Activated naive CD8-positive, alpha-beta T cell treated with anti-CD3 and anti-CD28 coated beads for 36 hours (primary cell): Measurements from ENCODE around the gene TMEM183A. TPM values are rescaled to one million over a fixed set of nuclear protein-coding genes. Genes with fewer than 3 reads are reported as not detected.

Experiments used
- DNase-seq: peaks from one replicate; pipeline ENCODE4 v3.0.0; 2021
- H3K27ac Mint-ChIP-seq: one replicate; pipeline ENCODE4 v1.8.0; 2022; ENCODE audit warnings: mild to moderate bottlenecking, moderate library complexity, mixed read lengths
- H3K27me3 Mint-ChIP-seq: one replicate; pipeline ENCODE4 v1.8.0; 2022; ENCODE audit warnings: mild to moderate bottlenecking, mixed read lengths
- H3K36me3 Mint-ChIP-seq: one replicate; pipeline ENCODE4 v1.8.0; 2021; ENCODE audit warnings: mild to moderate bottlenecking, mixed read lengths
- H3K4me1 Mint-ChIP-seq: one replicate; pipeline ENCODE4 v1.8.0; 2021; ENCODE audit warnings: mixed read lengths
- H3K4me3 Mint-ChIP-seq: one replicate; pipeline ENCODE4 v1.8.0; 2022; ENCODE audit warnings: mild to moderate bottlenecking, moderate library complexity, mixed read lengths
- H3K9me3 Mint-ChIP-seq: one replicate; pipeline ENCODE4 v1.8.0; 2022; ENCODE audit warnings: mixed read lengths
- total RNA-seq, 2 experiments: library from RNA; stranded (reverse); gene quantifications; one replicate each; pipeline ENCODE4 v1.2.3, GENCODE V29; 2021

Gene TMEM183A, protein sequence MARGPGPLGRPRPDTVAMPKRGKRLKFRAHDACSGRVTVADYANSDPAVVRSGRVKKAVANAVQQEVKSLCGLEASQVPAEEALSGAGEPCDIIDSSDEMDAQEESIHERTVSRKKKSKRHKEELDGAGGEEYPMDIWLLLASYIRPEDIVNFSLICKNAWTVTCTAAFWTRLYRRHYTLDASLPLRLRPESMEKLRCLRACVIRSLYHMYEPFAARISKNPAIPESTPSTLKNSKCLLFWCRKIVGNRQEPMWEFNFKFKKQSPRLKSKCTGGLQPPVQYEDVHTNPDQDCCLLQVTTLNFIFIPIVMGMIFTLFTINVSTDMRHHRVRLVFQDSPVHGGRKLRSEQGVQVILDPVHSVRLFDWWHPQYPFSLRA
- total RNA-seq: 10 to 100 TPM; 81.4 to 81.9 TPM

GRCh38 chr1:203006948-203007871 lies at the start of gene TMEM183A:
TMEM183A (plus strand) TSS chr1:203007374; CDS start chr1:203007466, 92 bp downstream.
- peak within 1 kb of the TSS; percentile 99 for H3K27ac Mint-ChIP-seq
- peaks cover 25% of the 10 kb centered on the region for H3K4me1 Mint-ChIP-seq
- peaks cover 2% of the 10 kb centered on the region for H3K9me3 Mint-ChIP-seq
- peaks cover 23% of the 10 kb centered on the region for H3K36me3 Mint-ChIP-seq
- peak within 1 kb of the TSS; percentile 83 for H3K4me3 Mint-ChIP-seq
- DNase-seq: peak; percentile 95
- H3K27me3 Mint-ChIP-seq: no peaks in the 10 kb centered on the region

GRCh38 chr1:202957733-202958543 lies 49.2 kb upstream of the TMEM183A start, which contains the start of gene ADIPOR1:
ADIPOR1 (minus strand) TSS chr1:202958312; CDS start chr1:202951070, 7,242 bp downstream.
- peak within 1 kb of the TSS; percentile 85 for H3K4me3 Mint-ChIP-seq
- H3K9me3 Mint-ChIP-seq: no peaks in the 10 kb centered on the region
- H3K4me1 Mint-ChIP-seq: peaks cover 34% of the 10 kb centered on the region
- peak within 1 kb of the TSS; percentile 74 for H3K27ac Mint-ChIP-seq
- no peaks in the 10 kb centered on the region for H3K27me3 Mint-ChIP-seq
- peak; percentile 96 for DNase-seq
- peaks cover 2% of the 10 kb centered on the region for H3K36me3 Mint-ChIP-seq

GRCh38 chr1:202958544-202959275 lies 48.5 kb upstream of the TMEM183A start:
- H3K9me3 Mint-ChIP-seq: no peaks in the 10 kb centered on the region
- H3K27me3 Mint-ChIP-seq: no peaks in the 10 kb centered on the region
- peaks cover 28% of the 10 kb centered on the region for H3K4me1 Mint-ChIP-seq

GRCh38 chr1:202959276-202959620 lies 47.9 kb upstream of the TMEM183A start:
- Mint-ChIP-seq H3K36me3 (peaks cover 4% of the 10 kb centered on the region), H3K4me3 (no peak overlapping the region), H3K27me3 (no peaks in the 10 kb centered on the region), H3K9me3 (no peaks in the 10 kb centered on the region), H3K27ac (no peak overlapping the region), H3K4me1 (peaks cover 25% of the 10 kb centered on the region)
- no peak for DNase-seq

More at GRCh38 chr1:202958544-202959275, 48.5 kb upstream of the TMEM183A start:
- Mint-ChIP-seq H3K4me3 (peak overlapping the region; percentile 80), H3K27ac (peak overlapping the region; percentile 67), H3K36me3 (peaks cover 3% of the 10 kb centered on the region)
- DNase-seq: no peak

- no peak for DNase-seq
- Mint-ChIP-seq H3K4me3 (no peak overlapping the region), H3K4me1 (peaks cover 22% of the 10 kb centered on the region), H3K27me3 (no peaks in the 10 kb centered on the region), H3K9me3 (no peaks in the 10 kb centered on the region), H3K27ac (no peak overlapping the region), H3K36me3 (peaks cover 1% of the 10 kb centered on the region)
These were observed 45.8 kb upstream of the TMEM183A start for GRCh38 chr1:202961220-202961880.

GRCh38 chr1:202964791-202965410 lies 42.3 kb upstream of the TMEM183A start:
- Mint-ChIP-seq H3K36me3 (peaks cover 1% of the 10 kb centered on the region), H3K27ac (no peak overlapping the region), H3K9me3 (no peaks in the 10 kb centered on the region), H3K4me3 (no peak overlapping the region), H3K4me1 (peaks cover 24% of the 10 kb centered on the region), H3K27me3 (no peaks in the 10 kb centered on the region)
- no peak for DNase-seq

DNA sequence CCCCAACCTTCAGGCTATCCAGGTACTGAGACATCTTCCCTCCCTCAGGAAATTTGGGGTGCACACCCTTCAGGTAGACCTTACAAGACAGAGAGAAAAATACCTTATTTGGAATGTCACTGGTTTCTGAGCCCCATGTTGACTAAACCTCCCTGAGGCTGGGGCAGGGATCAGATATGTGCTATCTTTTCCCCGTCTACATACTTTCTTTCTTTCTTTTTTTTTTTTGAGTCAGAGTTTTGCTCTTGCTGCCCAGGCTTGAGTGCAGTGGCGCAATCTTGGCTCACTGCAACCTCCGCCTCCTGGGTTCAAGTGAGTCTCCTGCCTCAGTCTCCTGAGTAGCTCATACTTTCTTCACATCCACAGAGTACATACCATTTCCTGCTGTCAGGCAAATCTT lies 41.8 kb upstream of the TMEM183A start:
- Mint-ChIP-seq H3K4me1 (peaks cover 24% of the 10 kb centered on the region), H3K4me3 (no peak overlapping the region), H3K9me3 (no peaks in the 10 kb centered on the region), H3K27me3 (no peaks in the 10 kb centered on the region), H3K27ac (no peak overlapping the region), H3K36me3 (peaks cover 1% of the 10 kb centered on the region)
- DNase-seq: no peak

- Mint-ChIP-seq H3K27me3 (no peaks in the 10 kb centered on the region), H3K4me1 (peaks cover 24% of the 10 kb centered on the region), H3K4me3 (peak overlapping the region; percentile 78), H3K27ac (no peak overlapping the region), H3K36me3 (peaks cover 1% of the 10 kb centered on the region), H3K9me3 (no peaks in the 10 kb centered on the region)
- DNase-seq: no peak
These were observed 40.9 kb upstream of the TMEM183A start for GRCh38 chr1:202966006-202966898.

DNA sequence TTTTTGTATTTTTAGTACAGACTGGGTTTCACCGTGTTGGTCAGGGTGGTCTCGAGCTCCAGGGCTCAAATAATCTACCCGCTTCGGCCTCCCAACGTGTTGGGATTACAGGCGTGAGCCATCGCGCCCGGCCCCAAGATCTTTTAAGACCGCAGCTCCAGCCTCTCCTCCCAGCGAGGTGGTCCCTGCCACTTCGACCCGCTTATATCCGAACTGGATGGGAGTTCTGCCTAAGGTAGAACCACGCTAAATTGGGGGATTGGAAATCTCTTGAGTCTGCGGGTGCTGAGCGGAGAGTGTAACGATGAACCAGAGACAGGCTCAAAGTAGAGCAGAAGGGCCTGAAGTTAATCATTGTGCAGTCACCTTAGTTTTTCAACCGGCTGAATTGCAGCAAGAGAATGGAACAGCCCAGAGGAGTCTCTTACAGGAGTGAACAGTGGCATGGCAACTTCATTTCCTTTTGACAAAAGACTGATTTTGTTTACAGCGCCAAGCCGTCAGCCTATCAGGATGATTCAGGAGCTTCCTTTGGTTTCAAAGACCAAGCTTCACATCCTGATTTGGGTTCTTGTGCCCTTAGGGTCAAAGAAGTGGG lies 39.4 kb upstream of the TMEM183A start:
- peak overlapping the region; percentile 85 for H3K4me3 Mint-ChIP-seq
- H3K36me3 Mint-ChIP-seq: peaks cover 1% of the 10 kb centered on the region
- H3K9me3 Mint-ChIP-seq: no peaks in the 10 kb centered on the region
- no peaks in the 10 kb centered on the region for H3K27me3 Mint-ChIP-seq
- H3K27ac Mint-ChIP-seq: peak overlapping the region; percentile 81
- DNase-seq: no peak
- H3K4me1 Mint-ChIP-seq: peaks cover 24% of the 10 kb centered on the region

- H3K4me1 Mint-ChIP-seq: peaks cover 24% of the 10 kb centered on the region
- no peaks in the 10 kb centered on the region for H3K9me3 Mint-ChIP-seq
- peak overlapping the region; percentile 85 for H3K4me3 Mint-ChIP-seq
- H3K27me3 Mint-ChIP-seq: no peaks in the 10 kb centered on the region
- H3K36me3 Mint-ChIP-seq: peaks cover 1% of the 10 kb centered on the region
- DNase-seq: no peak
- no peak overlapping the region for H3K27ac Mint-ChIP-seq
These were observed 38.8 kb upstream of the TMEM183A start for GRCh38 chr1:202968351-202968750.

- Mint-ChIP-seq H3K27ac (no peak overlapping the region), H3K4me1 (peaks cover 24% of the 10 kb centered on the region), H3K4me3 (no peak overlapping the region), H3K27me3 (no peaks in the 10 kb centered on the region), H3K9me3 (no peaks in the 10 kb centered on the region), H3K36me3 (no peaks in the 10 kb centered on the region)
- DNase-seq: peak; percentile 46
These were observed 38.3 kb upstream of the TMEM183A start for GRCh38 chr1:202968895-202969295.

GRCh38 chr1:202972046-202972445 lies 35.1 kb upstream of the TMEM183A start:
- no peak for DNase-seq
- no peaks in the 10 kb centered on the region for H3K36me3 Mint-ChIP-seq
- peaks cover 15% of the 10 kb centered on the region for H3K4me1 Mint-ChIP-seq
- no peak overlapping the region for H3K4me3 Mint-ChIP-seq
- H3K9me3 Mint-ChIP-seq: no peaks in the 10 kb centered on the region
- peaks cover 5% of the 10 kb centered on the region for H3K27me3 Mint-ChIP-seq
- H3K27ac Mint-ChIP-seq: no peak overlapping the region
